ENCODE results near the gene MYOZ2.

The MYOZ2 gene

GRCh38 chr4:119135721-119136121 is at the start of gene MYOZ2:
TSS of gene MYOZ2 (plus strand) at chr4:119135832. CDS start at chr4:119136526, 694 bp downstream.
- DNase-seq (ENCODE audit: low read depth), result no peak

GRCh38 chr4:119087121-119087520 is 48.5 kb upstream of the MYOZ2 start:
- no peak for DNase-seq (ENCODE audit: low read depth)

GRCh38 chr4:119087656-119088055 is 48.0 kb upstream of the MYOZ2 start:
- DNase-seq (ENCODE audit: low read depth), result no peak

GRCh38 chr4:119093042-119093827 is 42.4 kb upstream of the MYOZ2 start:
- DNase-seq (ENCODE audit: low read depth), result no peak

- DNase-seq (ENCODE audit: low read depth), result no peak
Observed at GRCh38 chr4:119097282-119097900, 38.2 kb upstream of the MYOZ2 start.

- DNase-seq (ENCODE audit: low read depth), result no peak
Observed at GRCh38 chr4:119098306-119098705, 37.3 kb upstream of the MYOZ2 start.

GRCh38 chr4:119099227-119099810 is 36.3 kb upstream of the MYOZ2 start:
- DNase-seq (ENCODE audit: low read depth), result no peak

GRCh38 chr4:119100655-119101054 is 35.0 kb upstream of the MYOZ2 start:
- DNase-seq (ENCODE audit: low read depth), result no peak

GRCh38 chr4:119103263-119103662 is 32.4 kb upstream of the MYOZ2 start:
- DNase-seq (ENCODE audit: low read depth), result no peak

- no peak for DNase-seq (ENCODE audit: low read depth)
Observed at GRCh38 chr4:119104644-119105273, 30.9 kb upstream of the MYOZ2 start.

- DNase-seq (ENCODE audit: low read depth), result no peak
Observed at GRCh38 chr4:119105605-119106004, 30.0 kb upstream of the MYOZ2 start.

- no peak for DNase-seq (ENCODE audit: low read depth)
Observed at GRCh38 chr4:119106036-119107000, 29.3 kb upstream of the MYOZ2 start.

GRCh38 chr4:119110121-119110520 is 25.5 kb upstream of the MYOZ2 start:
- DNase-seq (ENCODE audit: low read depth), result no peak

GRCh38 chr4:119111296-119111695 is 24.3 kb upstream of the MYOZ2 start:
- DNase-seq (ENCODE audit: low read depth), result no peak

GRCh38 chr4:119113033-119113655 is 22.5 kb upstream of the MYOZ2 start:
- DNase-seq (ENCODE audit: low read depth), result no peak

GRCh38 chr4:119116021-119116420 is 19.6 kb upstream of the MYOZ2 start:
- DNase-seq (ENCODE audit: low read depth), result no peak

GRCh38 chr4:119116925-119117900 is 18.4 kb upstream of the MYOZ2 start:
- DNase-seq (ENCODE audit: low read depth), result no peak

GRCh38 chr4:119118397-119118796 is 17.2 kb upstream of the MYOZ2 start:
- no peak for DNase-seq (ENCODE audit: low read depth)

- no peak for DNase-seq (ENCODE audit: low read depth)
Observed at GRCh38 chr4:119124352-119124751, 11.3 kb upstream of the MYOZ2 start.

GRCh38 chr4:119125931-119126330 is 9.7 kb upstream of the MYOZ2 start:
- DNase-seq (ENCODE audit: low read depth), result no peak
